ENCODE results near the gene MYZAP. TPM values are rescaled to one million over a fixed set of nuclear protein-coding genes. Genes with fewer than 3 reads are reported as not detected.

MYZAP gene
- total RNA-seq, 2 donors from 2014 or later: 0.22 to 0.33 TPM

- Histone ChIP-seq H3K27ac (ENCODE audit: low read depth, low read length) (no peak overlapping the region), H3K9ac (ENCODE audit: extremely low read depth, low read length, poor library complexity, severe bottlenecking) (no peak overlapping the region), H3K9me3 (ENCODE audit: control insufficient read depth, low read length) (peaks cover 6% of the 10 kb centered on the region), H3K27me3 (ENCODE audit: control insufficient read depth, insufficient read depth, low read length, poor library complexity, severe bottlenecking) (peaks cover 34% of the 10 kb centered on the region), H3K4me3 (ENCODE audit: low read length) (peak overlapping the region; percentile 95), H3K36me3 (ENCODE audit: control insufficient read depth, insufficient read depth, low read length) (peaks cover 18% of the 10 kb centered on the region), H3K4me1 (ENCODE audit: control insufficient read depth, insufficient read depth, low read length) (no peaks in the 10 kb centered on the region)
- Mint-ChIP-seq H3K27ac (peak overlapping the region; percentile 94), H3K4me3 (peak overlapping the region; percentile 71), H3K27me3 (ENCODE audit: insufficient read depth) (peaks cover 41% of the 10 kb centered on the region), H3K36me3 (ENCODE audit: low read depth) (peaks cover 16% of the 10 kb centered on the region), H3K9me3 (peaks cover 8% of the 10 kb centered on the region), H3K4me1 (peaks cover 12% of the 10 kb centered on the region)
- 91% methylated on average over 4 to 11 of the region's 12 CpGs for WGBS, 2 experiments (ENCODE audit: insufficient coverage in 1 of 2, insufficient read length in 1 of 2)
- no peak for DNase-seq
- TF ChIP-seq CTCF (conservative IDR thresholded peaks at IDR 0.05): no peak
Measured at GRCh38 chr15:57705746-57706404, 114.2 kb downstream of the MYZAP start.

- peaks cover 6% of the 10 kb centered on the region for H3K9me3 ChIP-seq (ENCODE audit: control insufficient read depth, low read length)
- DNase-seq: peak; percentile 92
- WGBS, 2 experiments (ENCODE audit: insufficient coverage in 1 of 2, insufficient read length in 1 of 2): 1 to 3% methylated on average over 44 to 70 of the region's 70 CpGs
- peaks cover 26% of the 10 kb centered on the region for H3K36me3 ChIP-seq (ENCODE audit: control insufficient read depth, insufficient read depth, low read length)
- Mint-ChIP-seq H3K27ac (peak within 1 kb of the TSS; percentile 94), H3K9me3 (peaks cover 8% of the 10 kb centered on the region), H3K4me1 (peaks cover 12% of the 10 kb centered on the region), H3K36me3 (ENCODE audit: low read depth) (peaks cover 23% of the 10 kb centered on the region), H3K4me3 (peak within 1 kb of the TSS; percentile 71), H3K27me3 (ENCODE audit: insufficient read depth) (peaks cover 36% of the 10 kb centered on the region)
- H3K27ac ChIP-seq (ENCODE audit: low read depth, low read length): peak within 1 kb of the TSS; percentile 64
- peaks cover 27% of the 10 kb centered on the region for H3K27me3 ChIP-seq (ENCODE audit: control insufficient read depth, insufficient read depth, low read length, poor library complexity, severe bottlenecking)
- H3K4me1 ChIP-seq (ENCODE audit: control insufficient read depth, insufficient read depth, low read length): no peaks in the 10 kb centered on the region
- peak within 1 kb of the TSS; percentile 94 for H3K9ac ChIP-seq (ENCODE audit: extremely low read depth, low read length, poor library complexity, severe bottlenecking)
- peak within 1 kb of the TSS; percentile 95 for H3K4me3 ChIP-seq (ENCODE audit: low read length)
- no peak for TF ChIP-seq CTCF (conservative IDR thresholded peaks at IDR 0.05)
Measured at GRCh38 chr15:57706405-57707209, 114.9 kb downstream of the MYZAP start, which contains the start of gene POLR2M. Gene POLR2M, plus strand, starts transcription at chr15:57706714. Its CDS starts 129 bp downstream, at chr15:57706843.

- 93% methylated on average over 3 of the region's 4 CpGs; no CpG with 5 or more reads in 1 of the 2 experiments for WGBS, 2 experiments (ENCODE audit: insufficient coverage in 1 of 2, insufficient read length in 1 of 2)
- Histone ChIP-seq H3K4me1 (ENCODE audit: control insufficient read depth, insufficient read depth, low read length) (no peaks in the 10 kb centered on the region), H3K27me3 (ENCODE audit: control insufficient read depth, insufficient read depth, low read length, poor library complexity, severe bottlenecking) (peaks cover 13% of the 10 kb centered on the region), H3K4me3 (ENCODE audit: low read length) (peak overlapping the region; percentile 95), H3K9me3 (ENCODE audit: control insufficient read depth, low read length) (peaks cover 6% of the 10 kb centered on the region), H3K27ac (ENCODE audit: low read depth, low read length) (no peak overlapping the region), H3K9ac (ENCODE audit: extremely low read depth, low read length, poor library complexity, severe bottlenecking) (no peak overlapping the region), H3K36me3 (ENCODE audit: control insufficient read depth, insufficient read depth, low read length) (peaks cover 39% of the 10 kb centered on the region)
- peaks cover 12% of the 10 kb centered on the region for H3K4me1 Mint-ChIP-seq
- no peak for DNase-seq
- H3K27me3 Mint-ChIP-seq (ENCODE audit: insufficient read depth): peaks cover 22% of the 10 kb centered on the region
- TF ChIP-seq CTCF (conservative IDR thresholded peaks at IDR 0.05): no peak
- peak overlapping the region; percentile 71 for H3K4me3 Mint-ChIP-seq
- no peak overlapping the region for H3K27ac Mint-ChIP-seq
- H3K9me3 Mint-ChIP-seq: peaks cover 8% of the 10 kb centered on the region
- peaks cover 36% of the 10 kb centered on the region for H3K36me3 Mint-ChIP-seq (ENCODE audit: low read depth)
Measured at GRCh38 chr15:57708047-57708446, 116.3 kb downstream of the MYZAP start.

All from endodermal cell (in vitro differentiated cells).